Erythroblast (primary cell): ENCODE data around the gene TPI1.
A peak's percentile ranks its signal among the peaks of the same experiment; 100 is the strongest.
"Not testable (repeated sequence)": the region's sequence is repeated elsewhere in the genome, so short reads cannot be mapped to it uniquely, and the experiment has no call there.

Experiments used
- DNase-seq, 2 experiments: peaks; one replicate each; lab custom pipeline; 2025; lab: John Stamatoyannopoulos, UW
- GATA1 ChIP-seq: IDR thresholded peaks from 2 replicates; pipeline ENCODE4 v1.6.1; 2011; ENCODE audit warnings: low read depth, mild to moderate bottlenecking, control low read depth, low read length, moderate library complexity
- POLR2A ChIP-seq: IDR thresholded peaks from 2 replicates; pipeline ENCODE4 v1.6.1; 2011; ENCODE audit warnings: mild to moderate bottlenecking, low read length

TPI1 gene

DNA sequence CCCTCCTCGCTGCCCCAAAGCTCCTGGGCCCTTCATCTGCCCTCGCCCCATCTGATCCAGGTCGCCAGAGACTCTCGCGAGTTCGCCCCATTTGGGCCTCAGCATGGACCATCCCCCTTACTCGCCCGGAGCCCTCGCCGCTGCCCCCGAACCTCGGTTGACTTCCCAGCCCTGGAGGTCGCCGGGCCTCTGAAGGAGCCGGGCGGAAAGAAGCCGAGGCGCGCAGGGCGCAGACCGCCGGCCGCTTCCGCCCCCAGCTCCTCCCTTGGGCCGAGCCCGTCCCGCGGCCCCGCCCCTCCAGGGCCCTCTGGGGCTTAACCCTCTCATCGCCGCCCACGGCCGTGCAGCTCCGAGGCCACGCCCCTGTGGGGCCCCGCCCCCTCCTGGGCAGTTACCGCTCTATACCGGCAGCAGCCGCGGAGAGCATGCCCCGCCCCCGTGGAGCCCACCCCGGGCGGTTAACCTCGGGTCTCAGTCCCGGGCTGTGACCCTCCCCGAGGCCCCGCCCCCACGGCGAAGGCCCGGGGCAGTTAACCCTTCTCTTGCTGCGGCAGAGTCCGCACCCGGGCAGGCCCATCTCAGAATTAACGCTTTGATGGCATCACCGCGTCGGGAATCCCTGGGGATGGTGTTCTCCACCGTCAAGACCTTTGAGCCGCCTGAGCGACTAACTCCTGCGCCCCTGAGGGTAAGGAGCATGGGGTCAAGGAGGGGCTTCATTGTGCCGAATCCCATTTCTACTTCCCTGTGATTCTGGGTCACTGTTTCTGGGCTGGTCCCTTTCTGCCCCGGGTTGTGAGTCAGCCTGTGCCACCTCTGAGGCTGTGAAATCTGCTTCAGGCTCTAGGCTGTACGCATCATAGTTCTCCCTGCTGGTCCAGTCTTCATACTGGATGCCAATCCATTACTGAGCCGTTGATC lies 6.0 kb downstream of the TPI1 start, which contains the start of gene SPSB2:
Gene SPSB2 (minus strand): TSS at position 210 of the 921 bp plus-strand sequence. CDS start 402 bp downstream, outside the sequence.
- peak; percentile 96 to 98 for DNase-seq
- TF ChIP-seq POLR2A (peak; percentile 59), GATA1 (no peak)

DNA sequence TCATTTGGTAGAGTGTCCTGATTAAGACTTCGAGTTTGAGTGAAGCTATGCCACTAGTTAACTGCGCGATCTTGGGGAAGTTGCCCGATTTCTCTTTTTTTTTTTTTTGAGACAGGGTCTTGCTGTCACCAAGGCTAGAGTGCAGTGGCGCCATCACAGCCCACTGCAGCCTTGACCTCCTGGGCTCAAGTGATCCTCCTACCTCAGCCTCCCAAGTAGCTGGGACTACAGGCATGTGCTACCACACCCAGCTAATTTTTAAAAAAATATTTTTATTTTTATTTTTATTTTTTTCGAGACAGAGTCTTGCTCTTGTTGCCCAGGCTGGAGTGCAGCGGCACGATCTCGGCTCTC lies 6.7 kb downstream of the TPI1 start:
- DNase-seq: not testable (repeated sequence)

DNA sequence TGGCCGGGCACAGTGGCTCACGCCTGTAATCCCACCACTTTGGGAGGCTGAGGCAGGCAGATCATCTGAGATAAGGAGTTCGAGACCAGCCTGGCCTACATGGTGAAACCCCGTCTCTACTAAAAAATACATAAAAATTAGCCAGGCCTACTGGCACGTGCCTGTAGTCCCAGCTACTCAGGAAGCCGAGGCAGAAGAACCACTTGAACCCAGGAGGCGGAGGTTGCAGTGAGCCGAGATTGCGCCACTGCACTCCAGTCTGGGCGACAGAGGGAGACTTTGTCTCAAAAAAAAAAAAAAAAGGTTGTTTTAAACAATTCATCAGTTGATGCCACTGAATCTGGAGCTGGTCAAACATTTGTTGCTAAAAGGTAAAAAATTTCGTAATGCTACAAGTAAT lies 12.5 kb downstream of the TPI1 start:
- DNase-seq: not testable (repeated sequence)

DNA sequence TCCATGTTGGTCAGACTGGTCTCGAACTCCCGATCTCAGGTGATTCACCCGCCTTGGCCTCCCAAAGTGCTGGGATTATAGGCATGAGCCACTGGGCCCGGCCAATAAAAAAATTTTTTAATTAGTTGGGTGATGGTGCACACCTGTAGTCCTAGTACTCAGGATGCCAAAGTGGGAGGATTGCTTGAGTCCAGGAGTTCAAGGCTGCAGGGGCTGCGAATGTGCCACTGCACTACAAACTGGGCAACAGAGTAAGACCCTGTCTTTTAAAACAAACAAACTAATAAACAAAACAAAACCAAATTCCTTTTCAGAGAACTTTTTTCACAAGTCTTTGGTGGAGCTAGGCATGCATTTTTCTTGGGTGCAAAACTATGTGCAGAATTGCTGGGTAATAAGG lies 15.9 kb downstream of the TPI1 start:
- TF ChIP-seq GATA1: no peak
- TF ChIP-seq POLR2A: no peak
- DNase-seq: no peak

GRCh38 chr12:6883683-6884082 lies 16.4 kb downstream of the TPI1 start:
- no peak for TF ChIP-seq POLR2A
- TF ChIP-seq GATA1: no peak
- no peak for DNase-seq

DNA sequence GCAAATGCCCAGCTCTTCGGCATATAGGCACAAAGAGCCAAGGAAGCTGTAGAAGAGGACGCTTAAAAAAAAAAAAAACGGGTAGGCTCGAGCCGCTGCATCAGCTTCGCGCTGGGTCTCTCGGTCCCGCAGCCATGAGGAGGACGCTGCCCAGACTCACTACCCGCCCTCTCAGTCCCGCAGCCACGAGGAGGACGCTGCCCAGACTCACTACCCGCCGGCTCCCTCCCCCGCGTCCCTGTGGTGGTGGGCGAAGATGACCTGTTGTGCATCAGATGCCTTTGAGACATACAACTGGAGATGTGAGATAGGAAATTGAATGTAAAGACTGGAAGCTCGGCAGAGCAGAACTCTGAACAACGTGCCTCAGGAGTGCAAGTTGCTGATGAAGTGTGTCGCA lies 17.2 kb downstream of the TPI1 start:
- no peak for TF ChIP-seq POLR2A
- no peak for TF ChIP-seq GATA1
- DNase-seq: no peak

GRCh38 chr12:6886206-6886999 lies 19.1 kb downstream of the TPI1 start:
- not testable (repeated sequence) for DNase-seq

GRCh38 chr12:6887460-6887859 lies 20.1 kb downstream of the TPI1 start:
- TF ChIP-seq GATA1: no peak
- DNase-seq: no peak

- TF ChIP-seq GATA1 (no peak), POLR2A (no peak)
- DNase-seq: no peak
Observed at GRCh38 chr12:6888360-6888759, 21.0 kb downstream of the TPI1 start.

DNA sequence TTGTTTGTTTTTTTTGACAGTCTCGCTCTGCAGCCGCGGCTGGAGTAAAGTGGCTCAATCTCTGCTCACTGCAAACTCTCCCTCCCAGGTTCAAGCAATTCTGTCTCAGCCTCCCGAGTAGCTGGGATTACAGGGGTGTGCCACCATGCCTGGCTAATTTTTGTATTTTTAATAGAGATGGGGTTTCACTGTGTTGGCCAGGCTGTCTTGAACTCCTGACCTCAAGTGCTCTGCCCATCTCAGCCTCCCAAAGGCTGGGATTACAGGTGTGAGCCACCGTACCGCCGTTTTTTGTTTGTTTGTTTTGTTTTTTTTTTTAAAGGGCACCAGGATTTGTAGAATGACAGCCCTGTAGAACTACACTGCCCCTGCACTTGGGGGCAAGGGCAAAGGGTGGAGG lies 21.5 kb downstream of the TPI1 start:
- not testable (repeated sequence) for DNase-seq

DNA sequence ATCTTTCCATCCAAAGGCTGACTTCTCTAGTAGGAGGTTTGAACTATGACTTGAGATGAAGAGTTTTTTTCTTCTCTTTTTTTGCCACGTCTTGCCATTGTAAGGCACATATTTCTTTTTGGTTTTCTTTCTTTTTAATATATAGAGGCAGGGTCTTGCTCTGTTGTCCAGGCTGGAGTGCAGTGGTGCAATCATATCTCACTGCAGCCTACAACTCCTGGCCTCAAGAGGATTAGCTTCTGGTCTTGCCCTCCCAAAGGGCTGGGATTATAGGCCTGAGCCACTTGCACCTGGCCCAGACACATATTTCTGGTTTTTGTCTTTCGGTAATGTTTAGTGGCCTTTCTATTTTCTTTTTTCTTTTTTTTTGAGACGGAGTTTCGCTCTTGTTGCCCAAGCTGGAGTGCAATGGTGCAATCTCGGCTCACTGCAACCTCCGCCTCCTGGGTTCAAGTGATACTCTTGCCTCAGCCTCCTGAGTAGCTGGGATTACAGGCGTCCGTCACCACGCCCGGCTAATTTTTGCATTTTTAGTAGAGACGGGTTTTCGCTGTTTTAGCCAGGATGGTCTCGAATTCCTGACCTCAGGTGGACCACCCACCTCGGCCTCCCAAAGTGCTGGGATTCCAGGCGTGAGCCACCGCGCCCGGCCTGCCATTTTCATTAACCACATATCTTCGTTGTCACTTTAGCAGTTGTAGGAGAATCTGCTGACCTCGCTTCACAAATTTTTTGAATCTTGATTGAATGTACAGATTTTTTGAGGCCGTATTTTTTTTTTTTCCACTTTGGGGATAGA lies 22.6 kb downstream of the TPI1 start:
- DNase-seq: not testable (repeated sequence)

DNA sequence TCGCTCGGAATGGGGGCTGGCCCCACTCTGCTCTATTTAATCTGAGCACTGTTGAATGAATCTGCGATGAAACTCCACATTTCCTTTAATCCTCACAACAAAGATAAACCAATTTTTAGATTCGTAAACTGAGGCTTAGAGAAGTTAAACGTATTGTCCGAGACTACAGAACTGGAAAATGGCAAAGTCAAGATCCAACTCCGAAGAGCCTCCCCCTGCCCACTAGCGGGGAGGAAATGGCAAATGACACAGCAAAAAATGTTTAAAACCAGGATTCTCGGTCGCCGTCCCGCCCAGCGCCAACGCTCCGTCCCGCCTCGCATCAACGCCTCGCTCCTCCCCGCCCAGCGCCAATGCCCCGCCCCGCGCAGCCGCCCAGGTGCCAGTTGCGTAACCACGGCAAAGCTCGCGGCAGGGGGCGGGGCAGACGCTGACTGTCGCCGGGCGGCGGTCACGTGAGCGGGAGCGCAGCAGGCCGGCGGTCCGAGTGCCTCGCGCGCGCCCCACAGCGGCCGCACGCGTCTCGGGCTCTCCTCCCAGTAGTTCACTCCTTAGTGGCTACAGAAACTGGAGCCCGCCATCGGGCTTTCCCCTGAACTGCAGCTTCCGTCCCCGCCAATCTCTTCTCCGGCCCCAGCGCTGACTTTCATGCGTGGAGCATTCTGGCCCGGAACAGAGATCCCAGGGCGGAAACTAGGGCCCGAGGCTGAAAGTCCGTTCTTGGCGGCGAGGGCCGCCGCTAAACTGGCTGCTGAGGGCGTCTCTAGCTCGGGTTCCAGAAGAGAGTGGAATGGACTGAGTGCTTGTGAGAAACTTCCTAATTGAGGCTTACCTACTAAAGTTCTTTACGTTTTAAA lies 23.7 kb downstream of the TPI1 start:
- TF ChIP-seq GATA1 (no peak), POLR2A (peak; percentile 81)
- peak; percentile 99 to 100 for DNase-seq

DNA sequence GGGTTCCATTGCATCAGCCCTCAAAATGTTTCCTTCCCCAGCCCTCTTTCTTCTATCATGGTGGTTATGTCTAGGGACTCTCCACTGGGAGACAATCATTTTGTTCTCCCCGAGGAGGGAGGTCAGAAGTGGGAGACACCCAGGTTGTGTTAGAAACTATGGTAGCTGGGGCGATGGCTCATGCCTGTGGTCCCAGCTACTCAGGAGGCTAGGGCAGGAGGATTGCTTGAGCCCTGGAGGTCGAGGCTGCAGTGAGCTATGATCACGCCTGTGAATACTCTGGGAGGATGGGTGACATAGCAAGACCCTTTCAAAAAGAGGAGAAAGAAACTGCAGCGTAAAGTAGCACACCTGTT lies 24.3 kb downstream of the TPI1 start:
- DNase-seq: no peak
- TF ChIP-seq POLR2A: no peak
- TF ChIP-seq GATA1: no peak

GRCh38 chr12:6892683-6893082 lies 25.4 kb downstream of the TPI1 start:
- DNase-seq: not testable (repeated sequence)
